ENCODE data around the gene FOXD2. TPM values are rescaled to one million over a fixed set of nuclear protein-coding genes. Genes with fewer than 3 reads are reported as not detected.

Gene FOXD2
- total RNA-seq, 1 donor from 2014 or later, result 0.07 TPM

DNA sequence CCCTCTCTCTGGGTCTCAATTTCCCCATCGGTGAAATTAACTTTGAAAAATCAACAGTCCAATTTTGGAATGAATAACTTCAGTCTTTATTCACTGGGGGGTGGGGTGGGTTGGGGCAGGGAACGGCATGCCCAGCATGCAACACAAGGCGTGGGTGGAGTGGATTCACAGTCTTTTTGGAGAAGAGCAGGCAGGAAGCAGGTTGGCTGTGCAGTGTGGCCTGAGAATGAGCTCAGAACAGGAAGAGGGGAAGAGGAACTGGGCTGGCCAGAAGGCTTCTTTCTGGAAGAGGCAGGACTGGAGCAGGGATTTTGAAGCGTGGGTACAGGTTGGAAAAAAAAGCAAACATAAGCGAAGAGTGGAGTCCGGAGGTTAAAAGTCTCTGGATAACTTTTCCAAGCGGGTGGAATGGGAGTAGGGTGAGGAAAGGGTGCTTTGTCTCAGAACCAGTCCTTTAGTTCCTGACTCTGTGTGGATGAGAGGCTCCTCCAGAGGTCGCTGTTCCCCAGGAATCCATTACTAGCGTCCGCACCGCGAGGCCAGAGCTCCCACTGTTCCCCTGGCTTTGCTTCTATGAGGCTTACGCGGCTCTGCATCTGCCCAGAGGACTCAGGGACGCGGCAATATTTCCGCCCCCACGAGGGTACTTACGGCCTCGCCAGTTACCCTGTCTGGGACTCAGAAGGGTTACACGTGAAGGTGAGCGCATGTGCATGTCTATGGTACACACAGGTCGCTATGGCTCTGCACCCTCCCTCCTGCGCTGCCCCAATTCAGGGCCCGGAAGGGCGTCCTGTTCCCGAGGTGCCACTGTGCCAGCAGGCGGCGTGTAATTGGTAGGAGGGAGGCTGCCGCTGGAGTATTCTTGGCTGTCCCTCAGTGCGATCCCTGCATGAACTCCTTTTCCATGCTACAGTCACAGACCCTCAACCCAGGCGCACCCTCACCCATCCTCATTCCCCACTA, 5.5 kb upstream of the FOXD2 start:
- peak overlapping the region; percentile 34 for H3K27ac Mint-ChIP-seq (ENCODE audit: unreplicated experiment)
- Histone ChIP-seq H3K27ac (ENCODE audit: low read depth, low read length) (no peak overlapping the region), H3K4me2 (ENCODE audit: low read length) (peak overlapping the region; percentile 73), H2AFZ (ENCODE audit: low read depth, low read length) (peak overlapping the region; percentile 27), H3K4me3 (ENCODE audit: insufficient read depth, low read depth, low read length) (no peak overlapping the region), H4K20me1 (ENCODE audit: insufficient read depth, low read length) (peaks cover 27% of the 10 kb centered on the region), H3K27me3 (ENCODE audit: insufficient read depth, low read length) (peaks cover 70% of the 10 kb centered on the region), H3K9ac (ENCODE audit: low read length) (no peak overlapping the region), H3K36me3 (ENCODE audit: insufficient read depth, low read length) (no peaks in the 10 kb centered on the region), H3K4me1 (ENCODE audit: insufficient read depth, low read length) (peaks cover 18% of the 10 kb centered on the region), H3K9me3 (ENCODE audit: insufficient read depth, low read depth, low read length) (no peaks in the 10 kb centered on the region), H3K79me2 (ENCODE audit: insufficient read depth, low read length) (no peaks in the 10 kb centered on the region)
- H3K4me1 Mint-ChIP-seq (ENCODE audit: low read depth, unreplicated experiment), result peaks cover 12% of the 10 kb centered on the region
- DNase-seq (ENCODE audit: low read depth) (peak; percentile 30), FAIRE-seq (peak; percentile 92)
- H3K36me3 Mint-ChIP-seq (ENCODE audit: low read depth, unreplicated experiment), result peaks cover 3% of the 10 kb centered on the region
- TF ChIP-seq CTCF (IDR thresholded peaks at IDR 0.05; ENCODE audit: insufficient read depth, low read depth, low read length) (peak; percentile 81), EZH2 (IDR thresholded peaks at IDR 0.05; ENCODE audit: insufficient read depth, low read length) (peak; percentile 65)
- peaks cover 10% of the 10 kb centered on the region for H3K9me3 Mint-ChIP-seq (ENCODE audit: unreplicated experiment)
- peaks cover 83% of the 10 kb centered on the region for H3K27me3 Mint-ChIP-seq (ENCODE audit: low read depth, unreplicated experiment)
- H3K4me3 Mint-ChIP-seq (ENCODE audit: unreplicated experiment), result peak overlapping the region; percentile 51

DNA sequence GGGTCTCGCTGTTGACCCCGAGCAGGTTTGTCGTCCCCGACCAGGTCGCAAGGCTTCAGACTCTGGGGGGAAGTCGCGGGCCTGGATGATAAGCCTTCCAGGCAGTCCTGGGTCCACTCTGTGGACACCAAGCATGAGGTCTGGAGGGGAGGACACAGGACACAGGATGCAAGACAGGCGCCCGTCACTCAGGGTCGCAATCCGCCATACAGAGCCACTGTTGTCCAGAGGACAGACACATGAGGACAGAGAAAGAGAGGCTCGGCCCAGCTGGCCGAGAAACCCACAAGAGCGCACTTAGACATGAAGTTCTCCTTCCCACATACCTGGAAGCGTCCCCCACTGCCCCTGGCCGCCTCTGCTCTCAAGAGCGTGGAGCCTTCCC, 4.8 kb upstream of the FOXD2 start:
- FAIRE-seq (no peak), DNase-seq (ENCODE audit: low read depth) (no peak)
- Mint-ChIP-seq H3K27me3 (ENCODE audit: low read depth, unreplicated experiment) (peaks cover 77% of the 10 kb centered on the region), H3K36me3 (ENCODE audit: low read depth, unreplicated experiment) (peaks cover 3% of the 10 kb centered on the region), H3K4me1 (ENCODE audit: low read depth, unreplicated experiment) (peaks cover 12% of the 10 kb centered on the region), H3K4me3 (ENCODE audit: unreplicated experiment) (no peak overlapping the region), H3K9me3 (ENCODE audit: unreplicated experiment) (peaks cover 10% of the 10 kb centered on the region), H3K27ac (ENCODE audit: unreplicated experiment) (no peak overlapping the region)
- Histone ChIP-seq H4K20me1 (ENCODE audit: insufficient read depth, low read length) (peaks cover 27% of the 10 kb centered on the region), H3K4me2 (ENCODE audit: low read length) (peak overlapping the region; percentile 73), H3K4me3 (ENCODE audit: insufficient read depth, low read depth, low read length) (no peak overlapping the region), H3K79me2 (ENCODE audit: insufficient read depth, low read length) (no peaks in the 10 kb centered on the region), H3K27me3 (ENCODE audit: insufficient read depth, low read length) (peaks cover 65% of the 10 kb centered on the region), H3K4me1 (ENCODE audit: insufficient read depth, low read length) (peaks cover 18% of the 10 kb centered on the region), H3K36me3 (ENCODE audit: insufficient read depth, low read length) (no peaks in the 10 kb centered on the region), H3K9me3 (ENCODE audit: insufficient read depth, low read depth, low read length) (no peaks in the 10 kb centered on the region), H3K27ac (ENCODE audit: low read depth, low read length) (no peak overlapping the region), H3K9ac (ENCODE audit: low read length) (no peak overlapping the region), H2AFZ (ENCODE audit: low read depth, low read length) (no peak overlapping the region)
- TF ChIP-seq CTCF (IDR thresholded peaks at IDR 0.05; ENCODE audit: insufficient read depth, low read depth, low read length) (no peak), EZH2 (IDR thresholded peaks at IDR 0.05; ENCODE audit: insufficient read depth, low read length) (peak; percentile 74)

Measured in astrocyte (in vitro differentiated cells and primary cell).